Measurements from ENCODE around the gene GTF3C2. TPM values are rescaled to one million over a fixed set of nuclear protein-coding genes. Genes with fewer than 3 reads are reported as not detected.

GTF3C2 gene
- total and polyA plus RNA-seq, 9 of the 15 experiments (the other 6 are each of a cell fraction or from before 2014, with no cell fraction given): 35.5 to 96.8 (median 53.0) TPM

DNA sequence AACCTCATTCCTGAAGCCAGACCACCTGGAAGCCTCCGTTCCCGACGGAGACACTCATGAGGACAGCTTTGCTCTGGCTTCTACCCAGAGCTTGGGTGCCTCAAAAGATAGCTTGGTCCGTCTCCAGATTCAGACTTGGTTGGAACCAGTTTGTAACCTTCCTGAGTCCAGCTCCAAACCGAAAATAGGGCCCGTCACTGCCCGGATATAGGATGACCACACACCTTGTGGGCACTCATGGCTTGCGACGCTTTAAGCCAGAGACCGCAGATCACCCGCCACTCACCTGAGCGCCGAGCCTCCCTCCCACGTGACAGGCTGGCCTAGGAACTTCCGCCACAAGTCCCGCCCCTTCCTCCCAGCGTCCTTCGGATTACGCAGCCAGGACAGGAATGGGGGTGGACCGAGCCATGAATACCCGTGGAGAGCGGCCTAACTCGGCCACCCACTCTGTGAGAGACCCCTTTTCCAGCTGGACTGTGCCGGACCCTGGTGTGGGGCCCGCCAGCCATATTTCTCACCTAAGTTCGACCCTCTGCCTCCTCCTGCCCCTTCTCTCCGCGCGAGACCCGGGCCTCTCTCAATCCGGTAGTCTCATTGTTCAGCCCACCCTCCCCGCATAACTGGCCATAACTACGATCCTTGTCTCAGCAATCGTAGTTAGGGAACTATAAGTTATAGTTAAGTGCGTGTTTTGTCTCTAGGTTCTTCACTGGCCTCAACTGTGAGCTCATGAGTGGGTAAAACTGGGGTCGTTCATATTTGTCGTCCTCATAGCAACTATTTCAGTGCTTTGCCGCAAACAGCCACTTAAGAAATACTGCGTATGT lies 33.6 kb downstream of the GTF3C2 start, which contains the start of gene MPV17 (continued):
- TF ChIP-seq RNF2 (IDR thresholded peaks at IDR 0.05): 0 out of 2 replicates have a peak, but pooled peaks have one; percentile 27
- TF ChIP-seq SMAD2 (IDR thresholded peaks at IDR 0.05; ENCODE audit: low read depth, low read length): no peak
- TF ChIP-seq CREB3L1 (IDR thresholded peaks at IDR 0.05; ENCODE audit: borderline replicate concordance, low read depth): peak; percentile 63; the same call in 1 of the 2 replicates
- TF ChIP-seq ZNF583 (CRISPR knock-in tag; IDR thresholded peaks at IDR 0.05): no peak
- TF ChIP-seq, protein P1, sequence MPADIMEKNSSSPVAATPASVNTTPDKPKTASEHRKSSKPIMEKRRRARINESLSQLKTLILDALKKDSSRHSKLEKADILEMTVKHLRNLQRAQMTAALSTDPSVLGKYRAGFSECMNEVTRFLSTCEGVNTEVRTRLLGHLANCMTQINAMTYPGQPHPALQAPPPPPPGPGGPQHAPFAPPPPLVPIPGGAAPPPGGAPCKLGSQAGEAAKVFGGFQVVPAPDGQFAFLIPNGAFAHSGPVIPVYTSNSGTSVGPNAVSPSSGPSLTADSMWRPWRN (IDR thresholded peaks at IDR 0.05; ENCODE audit: low read depth): peak; percentile 63; the same call in 1 of the 2 replicates
- no peak for TF ChIP-seq UBTF (IDR thresholded peaks at IDR 0.05; ENCODE audit: borderline replicate concordance in 1 of 2, low read depth in 2 of 2, low read length in 2 of 2)
- TF ChIP-seq MLLT1 (IDR thresholded peaks at IDR 0.05): peak in 1 of 2 experiments; percentile 51; a peak in 1 of 4 replicates
- TF ChIP-seq EP300 (IDR thresholded peaks at IDR 0.05; ENCODE audit: low read length): 0 out of 2 replicates have a peak, but pooled peaks have one; percentile 28
- no peak for TF ChIP-seq MCM5 (IDR thresholded peaks at IDR 0.05; ENCODE audit: low read depth)
- TF ChIP-seq NR3C1 (CRISPR knock-in tag; IDR thresholded peaks at IDR 0.05): no peak
- peak; percentile 71 for TF ChIP-seq MXI1 (IDR thresholded peaks at IDR 0.05; ENCODE audit: low read depth, low read length)
- TF ChIP-seq SPI1 (IDR thresholded peaks at IDR 0.05; ENCODE audit: borderline replicate concordance, low read depth, low read length): peak; percentile 62; the same call in 1 of the 2 replicates
- TF ChIP-seq NKRF (IDR thresholded peaks at IDR 0.05; ENCODE audit: borderline replicate concordance): peak; percentile 83
- peak; percentile 89 for TF ChIP-seq PRDM10 (IDR thresholded peaks at IDR 0.05; ENCODE audit: partially characterized antibody)
- no peak for TF ChIP-seq MTA2 (IDR thresholded peaks at IDR 0.05; ENCODE audit: low read depth)
